ENCODE measurements around the gene ENTPD6.

- TF ChIP-seq EZH2 (IDR thresholded peaks at IDR 0.05; ENCODE audit: insufficient read depth, poor library complexity, severe bottlenecking) = no peak
- no peak for TF ChIP-seq EZH2phosphoT487 (IDR thresholded peaks at IDR 0.05; ENCODE audit: insufficient read depth, low read depth)
Measured at GRCh38 chr20:25160897-25161296, 34.6 kb upstream of the ENTPD6 start.
